Ishikawa (cell line): ENCODE data around the gene RELCH.
A peak's percentile ranks its signal among the peaks of the same experiment; 100 is the strongest.

Experiments
- CEBPB ChIP-seq: IDR thresholded peaks from 2 replicates; pipeline ENCODE4 v1.6.1; 2012
- CREB1 ChIP-seq: IDR thresholded peaks from 2 replicates; pipeline ENCODE4 v1.6.1; 2012; ENCODE audit warnings: low read depth
- EGR1 ChIP-seq: IDR thresholded peaks from 2 replicates; pipeline ENCODE4 v1.6.1; 2012
- EP300 ChIP-seq: IDR thresholded peaks from 2 replicates; pipeline ENCODE4 v1.6.1; 2012; ENCODE audit warnings: borderline replicate concordance
- FOXM1 ChIP-seq: IDR thresholded peaks from 2 replicates; pipeline ENCODE4 v1.6.1; 2012; ENCODE audit warnings: low read depth, borderline replicate concordance
- NFIC ChIP-seq: IDR thresholded peaks from 2 replicates; pipeline ENCODE4 v1.6.1; 2012
- RAD21 ChIP-seq: IDR thresholded peaks from 2 replicates; pipeline ENCODE4 v1.6.1; 2012; ENCODE audit warnings: low read depth
- TAF1 ChIP-seq: IDR thresholded peaks from 2 replicates; pipeline ENCODE4 v1.6.1; 2012; ENCODE audit warnings: low read depth, mild to moderate bottlenecking
- TCF12 ChIP-seq: IDR thresholded peaks from 2 replicates; pipeline ENCODE4 v1.6.1; 2012; ENCODE audit warnings: low read depth
- TEAD4 ChIP-seq: IDR thresholded peaks from 2 replicates; pipeline ENCODE4 v1.6.1; 2012
- YY1 ChIP-seq: IDR thresholded peaks from 2 replicates; pipeline ENCODE4 v1.6.1; 2012; ENCODE audit warnings: low read depth
- ZBTB7A ChIP-seq: IDR thresholded peaks from 2 replicates; pipeline ENCODE4 v1.6.1; 2012; ENCODE audit warnings: low read depth
- TF ChIP-seq, protein P1 (sequence below): IDR thresholded peaks from 2 replicates; pipeline ENCODE4 v1.6.1; 2012
- TF ChIP-seq, protein P2 (sequence below): IDR thresholded peaks from 2 replicates; pipeline ENCODE4 v1.6.1; 2012
- TF ChIP-seq, protein P3 (sequence below): IDR thresholded peaks from 2 replicates; pipeline ENCODE4 v1.6.1; 2012; ENCODE audit warnings: low read depth, mild to moderate bottlenecking

The RELCH gene

DNA sequence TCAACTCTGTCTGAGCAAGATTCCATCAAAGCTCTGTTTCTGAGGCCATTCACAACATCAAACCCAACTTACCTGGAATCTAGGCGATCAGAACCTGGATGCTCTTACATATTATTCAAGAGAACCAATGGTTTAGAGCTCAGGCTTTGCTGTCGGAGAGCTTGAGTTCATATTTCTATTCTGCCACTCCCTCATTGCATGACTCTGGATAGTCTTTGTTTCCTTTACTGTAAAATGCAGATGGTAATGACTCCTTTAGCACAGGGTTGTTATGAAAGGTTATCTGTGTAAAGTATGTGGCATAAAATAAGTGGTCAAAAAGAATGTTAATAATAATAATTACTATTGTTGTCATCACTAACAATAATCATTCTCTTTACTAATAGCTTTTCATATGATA, 12.6 kb downstream of the RELCH start:
- TF ChIP-seq YY1 (no peak), TAF1 (no peak), EGR1 (no peak), TCF12 (no peak), ZBTB7A (no peak), CEBPB (no peak), TEAD4 (no peak), NFIC (no peak), EP300 (no peak), CREB1 (no peak), RAD21 (no peak), FOXM1 (no peak)
- TF ChIP-seq, protein P1, sequence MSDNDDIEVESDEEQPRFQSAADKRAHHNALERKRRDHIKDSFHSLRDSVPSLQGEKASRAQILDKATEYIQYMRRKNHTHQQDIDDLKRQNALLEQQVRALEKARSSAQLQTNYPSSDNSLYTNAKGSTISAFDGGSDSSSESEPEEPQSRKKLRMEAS: no peak
- TF ChIP-seq, protein P2, sequence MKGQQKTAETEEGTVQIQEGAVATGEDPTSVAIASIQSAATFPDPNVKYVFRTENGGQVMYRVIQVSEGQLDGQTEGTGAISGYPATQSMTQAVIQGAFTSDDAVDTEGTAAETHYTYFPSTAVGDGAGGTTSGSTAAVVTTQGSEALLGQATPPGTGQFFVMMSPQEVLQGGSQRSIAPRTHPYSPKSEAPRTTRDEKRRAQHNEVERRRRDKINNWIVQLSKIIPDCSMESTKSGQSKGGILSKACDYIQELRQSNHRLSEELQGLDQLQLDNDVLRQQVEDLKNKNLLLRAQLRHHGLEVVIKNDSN: no peak
- TF ChIP-seq, protein P3, sequence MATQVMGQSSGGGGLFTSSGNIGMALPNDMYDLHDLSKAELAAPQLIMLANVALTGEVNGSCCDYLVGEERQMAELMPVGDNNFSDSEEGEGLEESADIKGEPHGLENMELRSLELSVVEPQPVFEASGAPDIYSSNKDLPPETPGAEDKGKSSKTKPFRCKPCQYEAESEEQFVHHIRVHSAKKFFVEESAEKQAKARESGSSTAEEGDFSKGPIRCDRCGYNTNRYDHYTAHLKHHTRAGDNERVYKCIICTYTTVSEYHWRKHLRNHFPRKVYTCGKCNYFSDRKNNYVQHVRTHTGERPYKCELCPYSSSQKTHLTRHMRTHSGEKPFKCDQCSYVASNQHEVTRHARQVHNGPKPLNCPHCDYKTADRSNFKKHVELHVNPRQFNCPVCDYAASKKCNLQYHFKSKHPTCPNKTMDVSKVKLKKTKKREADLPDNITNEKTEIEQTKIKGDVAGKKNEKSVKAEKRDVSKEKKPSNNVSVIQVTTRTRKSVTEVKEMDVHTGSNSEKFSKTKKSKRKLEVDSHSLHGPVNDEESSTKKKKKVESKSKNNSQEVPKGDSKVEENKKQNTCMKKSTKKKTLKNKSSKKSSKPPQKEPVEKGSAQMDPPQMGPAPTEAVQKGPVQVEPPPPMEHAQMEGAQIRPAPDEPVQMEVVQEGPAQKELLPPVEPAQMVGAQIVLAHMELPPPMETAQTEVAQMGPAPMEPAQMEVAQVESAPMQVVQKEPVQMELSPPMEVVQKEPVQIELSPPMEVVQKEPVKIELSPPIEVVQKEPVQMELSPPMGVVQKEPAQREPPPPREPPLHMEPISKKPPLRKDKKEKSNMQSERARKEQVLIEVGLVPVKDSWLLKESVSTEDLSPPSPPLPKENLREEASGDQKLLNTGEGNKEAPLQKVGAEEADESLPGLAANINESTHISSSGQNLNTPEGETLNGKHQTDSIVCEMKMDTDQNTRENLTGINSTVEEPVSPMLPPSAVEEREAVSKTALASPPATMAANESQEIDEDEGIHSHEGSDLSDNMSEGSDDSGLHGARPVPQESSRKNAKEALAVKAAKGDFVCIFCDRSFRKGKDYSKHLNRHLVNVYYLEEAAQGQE: no peak

DNA sequence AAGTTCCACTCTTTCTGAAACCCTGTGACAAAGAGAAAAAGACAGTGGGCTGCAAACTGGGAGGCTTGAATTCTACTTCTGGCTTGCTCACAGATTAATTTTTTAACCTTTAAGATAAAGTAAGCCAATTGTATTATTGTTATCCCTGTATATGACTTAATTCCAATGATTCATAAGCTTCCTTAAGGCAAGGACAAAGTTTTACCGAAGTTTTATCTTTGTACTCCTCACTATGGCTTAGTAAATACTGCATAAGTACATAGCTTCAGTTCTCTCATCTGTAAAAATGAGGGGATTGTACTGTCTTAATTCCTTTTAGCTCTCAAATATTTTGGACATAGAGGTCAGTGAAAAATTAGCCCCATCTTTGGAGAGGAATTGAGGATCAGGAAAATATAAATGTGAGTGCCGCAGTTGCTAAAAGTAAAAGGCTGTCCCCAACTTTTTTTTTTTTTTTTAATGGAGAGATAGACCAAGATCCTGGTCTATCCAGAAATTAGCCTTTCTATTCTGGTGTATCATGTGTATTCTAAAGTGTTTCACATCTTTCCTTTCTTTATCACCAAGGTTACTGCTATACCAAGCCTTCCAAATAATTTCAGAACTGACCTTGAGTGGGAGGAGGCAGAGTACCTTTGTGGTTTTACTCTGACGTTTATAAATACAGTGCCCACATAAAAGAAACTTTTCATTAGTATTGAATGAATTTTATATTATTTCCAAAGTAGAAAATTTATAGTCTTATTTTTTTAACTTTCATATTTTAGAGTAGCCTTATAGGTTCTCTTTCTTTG, 13.3 kb downstream of the RELCH start:
- TF ChIP-seq CREB1 (no peak), TCF12 (no peak), ZBTB7A (no peak), TAF1 (no peak), RAD21 (no peak), FOXM1 (no peak), YY1 (no peak), NFIC (no peak), EGR1 (no peak)
- TF ChIP-seq, protein P1: no peak
- TF ChIP-seq, protein P3: no peak
- TF ChIP-seq, protein P2: no peak

DNA sequence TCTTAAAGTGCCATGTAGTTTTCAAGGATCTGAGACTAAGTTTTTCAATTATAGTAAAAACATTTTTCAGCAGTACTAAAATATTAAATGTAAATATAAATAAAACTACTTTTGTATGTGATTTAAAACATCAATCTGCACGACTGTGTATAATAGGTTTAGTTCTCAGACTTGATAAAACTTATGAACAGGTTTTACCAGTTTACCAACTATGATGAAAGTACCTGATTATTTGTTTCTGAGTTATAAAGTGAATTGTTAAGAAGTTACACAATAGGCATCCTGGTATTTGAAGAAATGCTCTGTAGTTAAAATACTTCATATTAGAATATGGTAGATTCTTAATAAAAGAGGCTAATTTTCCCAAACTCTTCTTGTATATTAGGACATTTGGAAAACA, 14.8 kb downstream of the RELCH start:
- peak; percentile 73 for TF ChIP-seq CEBPB
- TF ChIP-seq EGR1: no peak

DNA sequence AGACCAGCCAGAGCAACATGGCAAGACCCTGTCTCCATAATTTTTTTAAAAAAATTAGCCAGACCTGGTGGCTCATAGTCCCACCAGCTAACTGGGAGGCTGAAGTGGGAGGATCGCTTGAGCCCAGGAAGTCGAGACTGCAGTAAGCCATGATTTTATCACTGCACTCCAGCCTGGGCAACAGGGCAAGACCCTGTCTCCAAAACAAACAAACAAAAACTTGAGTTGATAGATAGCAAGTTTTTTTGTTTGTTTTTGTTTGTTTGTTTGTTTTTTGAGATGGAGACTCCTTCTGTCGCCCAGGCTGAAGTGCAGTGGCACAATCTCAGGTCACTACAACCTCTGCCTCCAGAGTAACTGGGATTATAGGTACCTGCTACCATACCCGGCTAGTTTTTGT, 18.8 kb downstream of the RELCH start:
- TF ChIP-seq TEAD4: no peak
- no peak for TF ChIP-seq EGR1
- TF ChIP-seq YY1: no peak
- no peak for TF ChIP-seq CREB1
- no peak for TF ChIP-seq FOXM1
- no peak for TF ChIP-seq TAF1
- TF ChIP-seq EP300: no peak

DNA sequence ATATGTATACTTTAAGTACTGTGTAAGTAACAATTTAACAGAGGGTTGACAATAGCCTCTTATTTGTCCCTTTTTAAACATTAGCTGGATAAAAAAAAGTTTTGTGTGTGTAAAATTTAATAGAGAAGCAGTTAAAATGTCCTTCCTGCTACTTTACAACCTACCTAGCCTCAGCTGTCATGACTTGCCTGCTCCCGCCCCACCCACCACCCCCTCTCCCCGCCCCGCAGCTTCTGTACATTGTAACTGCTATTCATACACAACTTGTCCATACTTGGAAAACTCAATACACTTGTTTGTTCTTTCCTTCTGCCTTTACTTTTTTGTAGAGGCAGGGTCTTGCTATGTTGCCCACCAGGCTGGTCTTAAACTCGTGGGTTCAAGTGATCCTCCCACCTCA, 19.5 kb downstream of the RELCH start:
- no peak for TF ChIP-seq NFIC
- TF ChIP-seq ZBTB7A: no peak

DNA sequence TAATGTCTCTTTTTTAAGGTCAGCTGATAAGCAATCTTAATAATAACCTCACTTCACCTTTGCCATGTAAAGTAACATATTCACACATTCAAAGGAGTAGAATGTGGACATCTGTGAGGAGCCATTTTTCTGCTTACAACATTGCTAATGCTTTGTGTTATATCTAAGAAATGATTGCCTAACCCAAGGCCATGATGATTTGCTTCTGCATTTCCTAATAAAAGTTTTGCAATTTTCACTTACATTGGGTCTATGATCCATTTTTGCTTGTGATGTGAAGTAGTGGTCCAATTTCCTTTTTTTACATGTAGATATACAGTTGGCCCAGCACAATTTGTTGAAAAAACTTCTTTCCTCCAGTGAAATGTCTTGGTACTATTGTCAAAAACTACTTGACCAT, 22.0 kb downstream of the RELCH start:
- TF ChIP-seq TEAD4: no peak
- TF ChIP-seq TCF12: no peak
- no peak for TF ChIP-seq NFIC
- TF ChIP-seq EP300: no peak
- no peak for TF ChIP-seq YY1
- no peak for TF ChIP-seq EGR1
- TF ChIP-seq, protein P2: no peak
- TF ChIP-seq, protein P1: no peak
- TF ChIP-seq RAD21: no peak
- no peak for TF ChIP-seq TAF1
